ENCODE results near the gene VPREB3. TPM values are rescaled to one million over a fixed set of nuclear protein-coding genes. Genes with fewer than 3 reads are reported as not detected.

The VPREB3 gene
- total and polyA plus RNA-seq, 2 experiments from 2014 or later: not detected

- Histone ChIP-seq H3K27me3 (no peaks in the 10 kb centered on the region), H3K79me2 (peaks cover 2% of the 10 kb centered on the region), H3K9me2 (replicated peaks; ENCODE audit: insufficient read depth) (no peaks in the 10 kb centered on the region), H2AFZ (peak within 1 kb of the TSS; percentile 99), H3K36me3 (replicated peaks; ENCODE audit: insufficient read depth, low read depth) (no peaks in the 10 kb centered on the region), H3K9me3 (ENCODE audit: low read depth) (no peaks in the 10 kb centered on the region), H3K4me2 (peak within 1 kb of the TSS; percentile 99), H4K20me1 (ENCODE audit: insufficient read depth, poor library complexity, severe bottlenecking) (no peaks in the 10 kb centered on the region), H3K4me1 (ENCODE audit: insufficient read depth) (peaks cover 22% of the 10 kb centered on the region), H3K27ac (peak within 1 kb of the TSS; percentile 86), H3K4me3 (peak within 1 kb of the TSS; percentile 85)
- DNase-seq (ENCODE audit: low spot score): peak; percentile 91
- TF ChIP-seq CTCF (IDR thresholded peaks at IDR 0.05; ENCODE audit: poor library complexity) (peak; percentile 81), EZH2phosphoT487 (IDR thresholded peaks at IDR 0.05; ENCODE audit: low read depth, severe bottlenecking, unreplicated experiment) (no peak)
- WGBS (ENCODE audit: low lambda C conversion rate, missing lambda C conversion rate): 2% methylated on average over 39 of the region's 63 CpGs
Observed at GRCh38 chr22:23767673-23768548, 13.7 kb upstream of the VPREB3 start, which contains the start of gene CHCHD10. CHCHD10 (minus strand) TSS chr22:23767972; CDS start chr22:23767874, 98 bp downstream.

- Histone ChIP-seq H3K4me1 (ENCODE audit: insufficient read depth) (peaks cover 23% of the 10 kb centered on the region), H3K27me3 (no peaks in the 10 kb centered on the region), H3K9me2 (replicated peaks; ENCODE audit: insufficient read depth) (no peaks in the 10 kb centered on the region), H4K20me1 (ENCODE audit: insufficient read depth, poor library complexity, severe bottlenecking) (no peaks in the 10 kb centered on the region), H2AFZ (peak overlapping the region; percentile 99), H3K9me3 (ENCODE audit: low read depth) (no peaks in the 10 kb centered on the region), H3K79me2 (peaks cover 2% of the 10 kb centered on the region), H3K27ac (peak overlapping the region; percentile 86), H3K36me3 (replicated peaks; ENCODE audit: insufficient read depth, low read depth) (no peaks in the 10 kb centered on the region), H3K4me3 (peak overlapping the region; percentile 85), H3K4me2 (peak overlapping the region; percentile 99)
- DNase-seq (ENCODE audit: low spot score): no peak
- no peak for TF ChIP-seq EZH2phosphoT487 (IDR thresholded peaks at IDR 0.05; ENCODE audit: low read depth, severe bottlenecking, unreplicated experiment)
- no peak for TF ChIP-seq CTCF (IDR thresholded peaks at IDR 0.05; ENCODE audit: poor library complexity)
- TF ChIP-seq EZH2 (IDR thresholded peaks at IDR 0.05; ENCODE audit: borderline replicate concordance): no peak
- 10% methylated on average over 13 of the region's 27 CpGs for WGBS (ENCODE audit: low lambda C conversion rate, missing lambda C conversion rate)
Observed at GRCh38 chr22:23767303-23767672, 13.1 kb upstream of the VPREB3 start.

GRCh38 chr22:23764899-23765881, 11.0 kb upstream of the VPREB3 start:
- H3K4me1 ChIP-seq (ENCODE audit: insufficient read depth): peaks cover 19% of the 10 kb centered on the region
- H4K20me1 ChIP-seq (ENCODE audit: insufficient read depth, poor library complexity, severe bottlenecking): no peaks in the 10 kb centered on the region
- no peaks in the 10 kb centered on the region for H3K9me2 ChIP-seq (replicated peaks; ENCODE audit: insufficient read depth)
- H3K27ac ChIP-seq: no peak overlapping the region
- no peaks in the 10 kb centered on the region for H3K9me3 ChIP-seq (ENCODE audit: low read depth)
- H3K4me3 ChIP-seq: no peak overlapping the region
- H3K36me3 ChIP-seq (replicated peaks; ENCODE audit: insufficient read depth, low read depth): no peaks in the 10 kb centered on the region
- no peak for DNase-seq (ENCODE audit: low spot score)
- peaks cover 2% of the 10 kb centered on the region for H3K79me2 ChIP-seq
- 92% methylated on average over 9 of the region's 9 CpGs for WGBS (ENCODE audit: low lambda C conversion rate, missing lambda C conversion rate)
- no peak overlapping the region for H2AFZ ChIP-seq
- H3K27me3 ChIP-seq: no peaks in the 10 kb centered on the region
- TF ChIP-seq EZH2phosphoT487 (IDR thresholded peaks at IDR 0.05; ENCODE audit: low read depth, severe bottlenecking, unreplicated experiment) (no peak), EZH2 (IDR thresholded peaks at IDR 0.05; ENCODE audit: borderline replicate concordance) (no peak), CTCF (IDR thresholded peaks at IDR 0.05; ENCODE audit: poor library complexity) (no peak)
- H3K4me2 ChIP-seq: no peak overlapping the region

Measured in hepatocyte (in vitro differentiated cells).